Measurements from ENCODE around the gene B2M.
"Not testable (repeated sequence)": the region's sequence is repeated elsewhere in the genome, so short reads cannot be mapped to it uniquely, and the experiment has no call there.

GRCh38 chr15:44682809-44683682 lies 28.3 kb upstream of the B2M start:
- not testable (repeated sequence) for TF ChIP-seq POLR2AphosphoS5 (IDR thresholded peaks at IDR 0.05; ENCODE audit: low read depth, low read length); CTCF (IDR thresholded peaks at IDR 0.05 in 2 of 3, conservative IDR thresholded peaks at IDR 0.05 in 1 of 3; ENCODE audit: borderline replicate concordance in 1 of 3, insufficient read depth in 1 of 3, low read depth in 2 of 3, low read length in 2 of 3); POLR2A (IDR thresholded peaks at IDR 0.05; ENCODE audit: borderline replicate concordance, extremely low read depth, insufficient read depth, insufficient read length); ZNF274 (IDR thresholded peaks at IDR 0.05; ENCODE audit: low read depth, low read length); EZH2 (IDR thresholded peaks at IDR 0.05); EZH2phosphoT487 (IDR thresholded peaks at IDR 0.05; ENCODE audit: borderline replicate concordance); REST (IDR thresholded peaks at IDR 0.05; ENCODE audit: low read depth); CEBPB (IDR thresholded peaks at IDR 0.05; ENCODE audit: low read depth)
- peak; percentile 34; the same call in 1 of the 2 replicates for TF ChIP-seq SP1 (IDR thresholded peaks at IDR 0.05; ENCODE audit: low read depth)
- TF ChIP-seq, protein P1, sequence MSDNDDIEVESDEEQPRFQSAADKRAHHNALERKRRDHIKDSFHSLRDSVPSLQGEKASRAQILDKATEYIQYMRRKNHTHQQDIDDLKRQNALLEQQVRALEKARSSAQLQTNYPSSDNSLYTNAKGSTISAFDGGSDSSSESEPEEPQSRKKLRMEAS (IDR thresholded peaks at IDR 0.05): not testable (repeated sequence)
